Neural cell (in vitro differentiated cells): ENCODE data around the gene PTPRN2. TPM values are rescaled to one million over a fixed set of nuclear protein-coding genes. Genes with fewer than 3 reads are reported as not detected.

ENCODE experiments used
- H2AFZ ChIP-seq: fragments of 200-600, 300-800 bp; sonication (generic), shearing (Covaris generic); 2 replicates; pipeline ENCODE4 v1.6.0; 2014; ENCODE audit warnings: low read depth, mild to moderate bottlenecking, antibody characterized with exemption, low read length, moderate library complexity
- H3F3A ChIP-seq: fragments of 200-600 bp; shearing (Covaris generic); 2 replicates; pipeline ENCODE4 v1.6.1; 2016; ENCODE audit warnings: mild to moderate bottlenecking, moderate library complexity, mixed read lengths, antibody characterized with exemption, low read length; ENCODE audit not compliant: insufficient read depth, poor library complexity, severe bottlenecking
- H3K27ac ChIP-seq: fragments of 200-600, 300-800 bp; sonication (generic), shearing (Covaris generic); 2 replicates; pipeline ENCODE4 v1.5.1; 2014; ENCODE audit warnings: mild to moderate bottlenecking, low read length, moderate library complexity
- H3K27me3 ChIP-seq: fragments of 300-800, 200-600 bp; sonication (generic), shearing (Covaris generic); 2 replicates; pipeline ENCODE4 v1.6.0; 2014; ENCODE audit warnings: mild to moderate bottlenecking, low read depth, low read length, moderate library complexity; ENCODE audit not compliant: insufficient read depth
- H3K36me3 ChIP-seq: fragments of 300-800, 200-600 bp; sonication (generic), shearing (Covaris generic); 2 replicates; pipeline ENCODE4 v1.5.1; 2014; ENCODE audit warnings: mild to moderate bottlenecking, antibody characterized with exemption, low read length, moderate library complexity; ENCODE audit not compliant: insufficient read depth
- H3K4me2 ChIP-seq: fragments of 300-800, 200-600 bp; sonication (generic), shearing (Covaris generic); 2 replicates; pipeline ENCODE4 v1.6.0; 2014; ENCODE audit warnings: mild to moderate bottlenecking, low read length
- H3K4me3 ChIP-seq: fragments of 300-800, 200-600 bp; sonication (generic), shearing (Covaris generic); 2 replicates; pipeline ENCODE4 v1.5.1; 2014; ENCODE audit warnings: mild to moderate bottlenecking, low read length, moderate library complexity
- H3K79me2 ChIP-seq: fragments of 200-600 bp; shearing (Covaris generic); replicated peaks from 2 replicates; pipeline ENCODE4 v1.6.0; 2014; ENCODE audit warnings: mild to moderate bottlenecking, low read length, moderate library complexity; ENCODE audit not compliant: insufficient read depth
- H3K9ac ChIP-seq: fragments of 300-800, 200-600 bp; sonication (generic), shearing (Covaris generic); 2 replicates; pipeline ENCODE4 v1.6.1; 2016; ENCODE audit warnings: mild to moderate bottlenecking, low read length, mixed read lengths
- H3K9me2 ChIP-seq: fragments of 200-600 bp; shearing (Covaris generic); 2 replicates; pipeline ENCODE4 v1.6.1; 2016; ENCODE audit warnings: mild to moderate bottlenecking, low read length, mixed read lengths; ENCODE audit not compliant: insufficient read depth
- H3K9me3 ChIP-seq: fragments of 200-600, 300-800 bp; sonication (generic), shearing (Covaris generic); 2 replicates; pipeline ENCODE4 v1.6.1; 2016; ENCODE audit warnings: mild to moderate bottlenecking, mixed run types, low read length, moderate library complexity, mixed read lengths
- H4K20me1 ChIP-seq: fragments of 200-600 bp; shearing (Covaris generic); 2 replicates; pipeline ENCODE4 v1.6.1; 2016; ENCODE audit warnings: mild to moderate bottlenecking, mixed run types; ENCODE audit not compliant: insufficient read depth
- EP300 ChIP-seq: fragments of 450-650 bp; conservative IDR thresholded peaks from 2 replicates; pipeline ENCODE4 v1.6.1; 2014; ENCODE audit warnings: antibody characterized with exemption, mild to moderate bottlenecking, moderate library complexity; ENCODE audit not compliant: poor library complexity, severe bottlenecking
- EZH2 ChIP-seq: fragments of 200-600, 300-800 bp; shearing (Covaris generic), sonication (generic); IDR thresholded peaks from 2 replicates; pipeline ENCODE4 v1.6.1; 2014; ENCODE audit warnings: antibody characterized with exemption, low read length, borderline replicate concordance, mild to moderate bottlenecking; ENCODE audit not compliant: insufficient read depth, poor library complexity, severe bottlenecking
- MXI1 ChIP-seq: fragments of 450-650 bp; conservative IDR thresholded peaks from 2 replicates; pipeline ENCODE4 v1.6.1; 2014; ENCODE audit warnings: antibody characterized with exemption, mild to moderate bottlenecking; ENCODE audit not compliant: poor library complexity, severe bottlenecking
- POLR2AphosphoS5 ChIP-seq: IDR thresholded peaks from 2 replicates; pipeline ENCODE4 v1.6.1; 2012
- RAD21 ChIP-seq: fragments of 450-650 bp; conservative IDR thresholded peaks from 2 replicates; pipeline ENCODE4 v1.6.1; 2014; ENCODE audit warnings: antibody characterized with exemption, mild to moderate bottlenecking, moderate library complexity
- SMC3 ChIP-seq: fragments of 450-650 bp; conservative IDR thresholded peaks from 2 replicates; pipeline ENCODE4 v1.6.1; 2014; ENCODE audit warnings: antibody characterized with exemption, mild to moderate bottlenecking, moderate library complexity; ENCODE audit not compliant: poor library complexity
- TAF1 ChIP-seq: IDR thresholded peaks from 2 replicates; pipeline ENCODE4 v1.6.1; 2012; ENCODE audit warnings: low read depth
- polyA plus RNA-seq: library from polyadenylated mRNA; depleted of rRNA; stranded (reverse); fragments of >200 nt; gene quantifications from 2 replicates; pipeline ENCODE4 v1.2.3, GENCODE V29; 2014
- TF ChIP-seq, protein P1 (sequence below): fragments of 450-650 bp; IDR thresholded peaks from 2 replicates; pipeline ENCODE4 v1.5.1; 2014; ENCODE audit warnings: antibody characterized with exemption, mild to moderate bottlenecking, moderate library complexity; ENCODE audit not compliant: poor library complexity, severe bottlenecking
- TF ChIP-seq, protein P2 (sequence below): IDR thresholded peaks from 2 replicates; pipeline ENCODE4 v1.6.1; 2012; ENCODE audit warnings: borderline replicate concordance

PTPRN2 gene
- polyA plus RNA-seq, 1 donor from 2014 or later: 31.0 TPM

DNA sequence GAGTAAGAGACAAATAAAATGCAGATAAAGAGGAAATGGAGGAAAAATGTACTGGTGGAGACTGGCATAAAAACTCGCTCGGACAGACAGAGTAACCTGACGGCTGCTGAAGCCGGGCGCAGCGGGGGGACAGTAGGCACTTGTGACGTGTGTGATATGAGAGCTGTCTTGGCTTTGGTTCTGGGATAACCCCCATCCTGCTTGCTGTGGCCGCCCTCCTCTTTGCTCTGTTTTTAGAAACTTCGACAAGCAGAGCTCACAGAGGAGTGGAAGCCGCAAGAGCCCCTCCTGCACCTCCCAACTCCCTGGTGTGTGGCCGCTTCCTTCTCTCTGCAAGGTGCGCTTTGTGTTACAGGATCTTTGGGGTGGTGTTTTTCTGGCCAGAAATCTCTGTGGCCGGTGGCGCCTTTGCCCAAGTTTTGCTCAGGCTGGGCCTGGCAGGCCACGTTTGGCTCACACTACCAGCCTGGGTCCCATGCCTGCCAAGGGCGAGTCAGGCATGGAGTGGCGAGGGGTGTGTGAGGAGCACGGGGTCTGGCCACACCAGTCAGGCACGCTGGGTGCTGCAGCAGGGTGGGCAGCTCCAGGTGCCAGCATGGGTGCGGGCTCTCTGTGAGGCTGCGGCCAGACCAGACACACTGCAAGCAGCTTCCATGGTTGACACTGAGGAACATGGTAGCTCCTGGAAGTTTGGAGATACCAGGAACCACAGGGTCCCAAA lies 982.8 kb downstream of the PTPRN2 start:
- H2AFZ ChIP-seq: no peak overlapping the region

DNA sequence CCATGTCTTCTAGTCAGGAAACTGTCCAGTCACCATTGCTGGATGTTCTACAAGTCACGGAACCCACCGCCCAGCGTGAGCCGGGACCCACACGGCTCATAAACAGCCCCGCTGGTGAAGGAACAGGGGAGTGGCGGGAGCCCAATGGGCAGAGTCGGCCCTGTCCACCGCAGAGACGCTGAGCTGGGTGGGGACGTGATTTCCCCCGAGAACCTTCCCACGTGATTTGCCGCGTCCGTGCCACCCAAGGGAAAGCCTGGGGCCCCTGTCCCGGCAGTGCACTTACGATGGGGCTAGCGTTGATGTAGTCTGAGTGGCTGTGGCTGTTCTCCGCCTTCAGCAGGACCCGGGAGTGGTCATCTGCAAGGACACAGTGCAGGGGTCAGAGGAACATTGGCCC lies 983.9 kb downstream of the PTPRN2 start:
- Histone ChIP-seq H2AFZ (no peak overlapping the region), H3K27ac (no peak overlapping the region), H3K9ac (no peak overlapping the region), H3K79me2 (peaks cover 6% of the 10 kb centered on the region), H3K27me3 (no peaks in the 10 kb centered on the region), H3F3A (peaks cover 4% of the 10 kb centered on the region), H4K20me1 (no peaks in the 10 kb centered on the region), H3K9me2 (no peaks in the 10 kb centered on the region), H3K4me2 (no peak overlapping the region), H3K9me3 (no peaks in the 10 kb centered on the region), H3K36me3 (peaks cover 3% of the 10 kb centered on the region), H3K4me3 (no peak overlapping the region)
- no peak for TF ChIP-seq EP300
- no peak for TF ChIP-seq SMC3
- TF ChIP-seq TAF1: no peak
- no peak for TF ChIP-seq EZH2
- TF ChIP-seq MXI1: no peak
- TF ChIP-seq, protein P1, sequence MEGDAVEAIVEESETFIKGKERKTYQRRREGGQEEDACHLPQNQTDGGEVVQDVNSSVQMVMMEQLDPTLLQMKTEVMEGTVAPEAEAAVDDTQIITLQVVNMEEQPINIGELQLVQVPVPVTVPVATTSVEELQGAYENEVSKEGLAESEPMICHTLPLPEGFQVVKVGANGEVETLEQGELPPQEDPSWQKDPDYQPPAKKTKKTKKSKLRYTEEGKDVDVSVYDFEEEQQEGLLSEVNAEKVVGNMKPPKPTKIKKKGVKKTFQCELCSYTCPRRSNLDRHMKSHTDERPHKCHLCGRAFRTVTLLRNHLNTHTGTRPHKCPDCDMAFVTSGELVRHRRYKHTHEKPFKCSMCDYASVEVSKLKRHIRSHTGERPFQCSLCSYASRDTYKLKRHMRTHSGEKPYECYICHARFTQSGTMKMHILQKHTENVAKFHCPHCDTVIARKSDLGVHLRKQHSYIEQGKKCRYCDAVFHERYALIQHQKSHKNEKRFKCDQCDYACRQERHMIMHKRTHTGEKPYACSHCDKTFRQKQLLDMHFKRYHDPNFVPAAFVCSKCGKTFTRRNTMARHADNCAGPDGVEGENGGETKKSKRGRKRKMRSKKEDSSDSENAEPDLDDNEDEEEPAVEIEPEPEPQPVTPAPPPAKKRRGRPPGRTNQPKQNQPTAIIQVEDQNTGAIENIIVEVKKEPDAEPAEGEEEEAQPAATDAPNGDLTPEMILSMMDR: no peak
- no peak for TF ChIP-seq RAD21
- TF ChIP-seq, protein P2, sequence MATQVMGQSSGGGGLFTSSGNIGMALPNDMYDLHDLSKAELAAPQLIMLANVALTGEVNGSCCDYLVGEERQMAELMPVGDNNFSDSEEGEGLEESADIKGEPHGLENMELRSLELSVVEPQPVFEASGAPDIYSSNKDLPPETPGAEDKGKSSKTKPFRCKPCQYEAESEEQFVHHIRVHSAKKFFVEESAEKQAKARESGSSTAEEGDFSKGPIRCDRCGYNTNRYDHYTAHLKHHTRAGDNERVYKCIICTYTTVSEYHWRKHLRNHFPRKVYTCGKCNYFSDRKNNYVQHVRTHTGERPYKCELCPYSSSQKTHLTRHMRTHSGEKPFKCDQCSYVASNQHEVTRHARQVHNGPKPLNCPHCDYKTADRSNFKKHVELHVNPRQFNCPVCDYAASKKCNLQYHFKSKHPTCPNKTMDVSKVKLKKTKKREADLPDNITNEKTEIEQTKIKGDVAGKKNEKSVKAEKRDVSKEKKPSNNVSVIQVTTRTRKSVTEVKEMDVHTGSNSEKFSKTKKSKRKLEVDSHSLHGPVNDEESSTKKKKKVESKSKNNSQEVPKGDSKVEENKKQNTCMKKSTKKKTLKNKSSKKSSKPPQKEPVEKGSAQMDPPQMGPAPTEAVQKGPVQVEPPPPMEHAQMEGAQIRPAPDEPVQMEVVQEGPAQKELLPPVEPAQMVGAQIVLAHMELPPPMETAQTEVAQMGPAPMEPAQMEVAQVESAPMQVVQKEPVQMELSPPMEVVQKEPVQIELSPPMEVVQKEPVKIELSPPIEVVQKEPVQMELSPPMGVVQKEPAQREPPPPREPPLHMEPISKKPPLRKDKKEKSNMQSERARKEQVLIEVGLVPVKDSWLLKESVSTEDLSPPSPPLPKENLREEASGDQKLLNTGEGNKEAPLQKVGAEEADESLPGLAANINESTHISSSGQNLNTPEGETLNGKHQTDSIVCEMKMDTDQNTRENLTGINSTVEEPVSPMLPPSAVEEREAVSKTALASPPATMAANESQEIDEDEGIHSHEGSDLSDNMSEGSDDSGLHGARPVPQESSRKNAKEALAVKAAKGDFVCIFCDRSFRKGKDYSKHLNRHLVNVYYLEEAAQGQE: no peak

More for the DNA sequence above, 982.8 kb downstream of the PTPRN2 start:
- peaks cover 4% of the 10 kb centered on the region for H3F3A ChIP-seq
- H3K79me2 ChIP-seq: peaks cover 6% of the 10 kb centered on the region
- H3K9ac ChIP-seq: no peak overlapping the region
- no peaks in the 10 kb centered on the region for H3K9me3 ChIP-seq
- no peaks in the 10 kb centered on the region for H3K27me3 ChIP-seq
- H3K9me2 ChIP-seq: no peaks in the 10 kb centered on the region
- peaks cover 8% of the 10 kb centered on the region for H3K36me3 ChIP-seq
- no peak overlapping the region for H3K27ac ChIP-seq
- no peak overlapping the region for H3K4me3 ChIP-seq
- H4K20me1 ChIP-seq: no peaks in the 10 kb centered on the region
- H3K4me2 ChIP-seq: no peak overlapping the region
- no peak for TF ChIP-seq EP300
- no peak for TF ChIP-seq POLR2AphosphoS5
- TF ChIP-seq, protein P1: no peak
- TF ChIP-seq TAF1: no peak
